ENCODE results near the gene MEGF8.

MEGF8 gene

DNA sequence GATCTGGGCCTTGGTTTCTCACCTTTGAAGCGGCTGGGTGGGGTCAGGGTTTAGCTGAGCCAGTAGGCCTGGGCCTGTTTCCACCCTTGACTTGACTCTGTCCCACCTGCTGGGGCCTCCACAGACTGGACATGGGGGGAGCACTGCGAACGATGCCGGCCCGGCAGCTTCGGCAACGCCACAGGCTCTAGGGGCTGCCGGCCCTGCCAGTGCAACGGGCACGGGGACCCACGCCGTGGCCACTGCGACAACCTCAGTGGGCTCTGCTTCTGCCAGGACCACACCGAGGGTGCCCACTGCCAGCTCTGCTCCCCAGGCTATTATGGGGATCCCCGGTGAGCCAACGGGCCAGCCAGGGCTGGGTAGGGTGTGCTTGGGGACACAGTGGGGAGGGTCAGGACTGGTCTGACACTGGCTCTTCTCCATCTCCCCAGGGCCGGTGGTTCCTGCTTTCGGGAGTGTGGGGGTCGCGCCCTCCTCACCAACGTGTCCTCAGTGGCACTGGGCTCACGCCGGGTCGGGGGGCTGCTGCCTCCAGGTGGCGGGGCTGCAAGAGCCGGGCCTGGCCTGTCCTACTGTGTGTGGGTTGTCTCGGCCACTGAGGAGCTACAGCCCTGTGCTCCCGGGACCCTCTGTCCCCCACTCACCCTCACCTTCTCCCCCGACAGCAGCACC, 28.0 kb downstream of the MEGF8 start:
- DNase-seq (ENCODE audit: low read depth), result no peak

DNA sequence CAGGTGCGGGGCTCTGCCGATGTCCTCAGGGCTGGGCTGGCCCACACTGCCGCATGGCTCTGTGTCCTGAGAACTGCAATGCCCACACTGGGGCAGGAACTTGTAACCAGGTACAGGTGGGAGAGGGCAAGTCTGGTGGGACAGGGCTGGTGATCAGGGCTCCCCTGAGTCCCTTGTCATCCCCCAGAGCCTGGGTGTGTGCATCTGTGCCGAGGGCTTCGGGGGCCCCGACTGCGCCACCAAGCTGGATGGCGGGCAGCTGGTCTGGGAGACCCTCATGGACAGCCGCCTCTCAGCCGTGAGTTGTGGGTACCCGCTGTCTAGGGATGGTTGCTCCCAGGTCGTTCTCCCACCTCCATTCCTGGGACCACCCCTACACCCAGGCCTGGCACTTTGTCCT, 30.5 kb downstream of the MEGF8 start:
- no peak for DNase-seq (ENCODE audit: low read depth)

DNA sequence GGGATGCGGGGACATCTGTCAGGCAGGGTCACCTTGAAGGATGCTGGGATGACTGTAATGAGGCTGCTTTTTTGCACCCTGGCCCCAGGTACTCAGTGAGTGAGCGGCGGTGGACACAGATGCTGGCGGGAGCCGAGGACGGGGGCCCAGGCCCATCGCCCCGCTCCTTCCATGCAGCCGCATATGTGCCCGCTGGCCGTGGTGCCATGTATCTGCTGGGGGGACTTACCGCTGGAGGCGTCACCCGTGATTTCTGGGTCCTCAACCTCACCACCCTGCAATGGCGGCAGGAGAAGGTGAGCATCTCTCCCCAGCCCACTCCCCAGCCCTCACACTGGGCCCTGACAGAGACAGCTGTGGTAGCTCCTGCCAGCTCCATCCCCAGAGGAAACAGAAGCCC, 31.3 kb downstream of the MEGF8 start:
- no peak for DNase-seq (ENCODE audit: low read depth)

DNA sequence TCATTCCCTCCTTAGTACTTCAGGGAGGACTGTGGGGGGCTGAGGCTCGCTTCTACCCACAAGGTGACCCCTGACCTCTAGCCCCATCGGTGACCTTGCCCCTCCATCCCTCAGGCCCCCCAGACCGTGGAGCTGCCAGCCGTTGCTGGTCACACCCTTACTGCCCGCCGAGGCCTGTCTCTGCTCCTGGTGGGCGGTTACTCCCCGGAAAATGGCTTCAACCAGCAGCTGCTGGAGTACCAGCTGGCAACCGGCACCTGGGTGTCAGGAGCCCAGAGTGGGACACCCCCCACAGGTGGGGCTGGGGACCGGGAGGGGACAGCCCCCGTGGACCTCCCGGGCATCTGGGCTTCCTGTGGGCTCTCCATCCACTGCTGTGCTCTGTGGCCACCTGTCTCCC, 31.9 kb downstream of the MEGF8 start:
- no peak for DNase-seq (ENCODE audit: low read depth)

DNA sequence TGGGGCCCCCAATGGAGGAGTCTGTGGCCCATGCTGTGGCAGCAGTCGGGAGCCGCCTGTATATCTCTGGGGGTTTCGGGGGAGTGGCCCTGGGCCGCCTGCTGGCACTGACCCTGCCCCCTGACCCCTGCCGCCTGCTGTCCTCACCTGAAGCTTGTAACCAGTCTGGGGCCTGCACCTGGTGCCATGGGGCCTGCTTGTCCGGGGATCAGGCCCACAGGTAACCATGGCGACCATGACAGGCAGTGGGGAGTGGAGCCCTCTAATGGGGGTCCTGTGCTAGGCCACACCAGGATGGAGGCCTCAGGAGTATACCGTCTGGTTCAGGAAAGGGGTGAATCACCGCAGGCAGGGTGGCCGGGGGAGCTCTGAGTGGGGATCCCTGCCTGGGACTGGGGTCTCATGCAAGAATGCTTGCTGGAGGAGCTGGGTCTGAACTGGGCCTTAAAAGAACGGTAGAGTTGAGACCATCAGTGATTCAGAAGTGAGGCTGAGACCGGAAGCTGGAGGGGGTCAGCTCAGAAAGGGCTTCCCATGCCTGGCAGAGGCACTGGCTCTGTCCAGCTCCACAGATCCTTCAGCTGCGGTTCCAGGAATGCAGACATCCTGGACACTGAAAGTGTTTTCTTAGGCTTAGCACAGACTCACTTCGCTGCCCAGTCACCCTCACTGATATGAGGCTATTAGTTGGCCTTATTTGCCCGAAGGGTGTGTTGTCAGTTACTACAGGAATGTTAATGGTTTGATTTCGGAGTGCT, 35.5 kb downstream of the MEGF8 start:
- no peak for DNase-seq (ENCODE audit: low read depth)

DNA sequence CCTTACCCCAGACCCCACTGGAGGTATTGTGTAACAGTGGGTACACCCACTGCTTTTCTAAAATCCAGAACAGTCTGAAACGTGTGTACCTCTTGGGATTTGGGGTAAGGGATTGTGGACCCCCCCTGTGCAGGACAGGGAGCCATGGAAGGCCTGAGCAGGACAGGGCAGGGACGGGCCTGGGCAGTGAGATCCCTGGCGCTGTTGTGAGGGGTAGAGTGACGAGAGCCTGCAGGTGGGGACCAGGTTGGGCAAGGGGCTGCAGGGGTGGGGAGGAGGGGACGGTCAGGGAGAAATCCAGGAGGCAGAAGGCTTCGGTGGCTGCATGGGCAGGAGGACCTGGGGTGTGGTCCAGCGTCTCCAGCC, 36.1 kb downstream of the MEGF8 start:
- DNase-seq (ENCODE audit: low read depth), result no peak

DNA sequence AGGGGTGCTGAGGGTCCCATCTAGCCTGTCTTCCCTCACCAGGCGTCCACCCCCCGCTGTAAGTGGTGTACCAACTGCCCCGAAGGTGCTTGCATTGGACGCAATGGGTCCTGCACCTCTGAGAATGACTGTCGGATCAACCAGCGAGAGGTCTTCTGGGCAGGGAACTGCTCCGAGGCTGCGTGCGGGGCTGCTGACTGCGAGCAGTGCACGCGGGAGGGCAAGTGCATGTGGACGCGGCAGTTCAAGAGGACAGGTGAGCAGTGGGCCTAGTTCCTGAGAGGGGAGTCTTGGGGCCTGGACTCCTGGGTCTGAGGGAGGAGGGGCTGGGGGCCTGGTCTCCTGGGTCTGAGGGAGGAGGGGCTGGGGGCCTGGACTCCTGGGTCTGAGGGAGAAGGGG, 36.9 kb downstream of the MEGF8 start:
- no peak for DNase-seq (ENCODE audit: low read depth)

DNA sequence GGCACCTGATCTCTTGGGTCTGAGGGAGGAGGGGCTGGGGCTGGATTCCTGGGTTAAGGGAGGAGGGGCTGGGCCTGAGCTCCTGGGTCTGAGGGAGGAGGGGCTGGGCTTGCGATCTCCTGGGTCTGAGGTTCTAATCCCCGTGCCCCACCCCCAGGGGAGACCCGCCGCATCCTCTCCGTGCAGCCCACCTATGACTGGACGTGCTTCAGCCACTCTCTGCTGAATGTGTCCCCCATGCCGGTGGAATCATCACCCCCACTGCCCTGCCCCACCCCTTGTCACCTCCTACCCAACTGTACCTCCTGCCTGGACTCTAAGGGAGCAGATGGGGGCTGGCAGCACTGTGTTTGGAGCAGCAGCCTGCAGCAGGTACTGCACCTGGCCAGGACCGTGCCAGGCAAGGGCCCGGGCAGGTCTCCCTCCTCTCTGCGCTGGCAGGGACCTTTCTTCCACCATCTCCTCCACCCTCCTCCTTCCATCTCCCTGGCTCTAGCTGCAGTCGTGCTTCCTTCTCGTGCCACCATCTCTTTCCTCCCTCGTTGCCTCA, 37.5 kb downstream of the MEGF8 start:
- no peak for DNase-seq (ENCODE audit: low read depth)

DNA sequence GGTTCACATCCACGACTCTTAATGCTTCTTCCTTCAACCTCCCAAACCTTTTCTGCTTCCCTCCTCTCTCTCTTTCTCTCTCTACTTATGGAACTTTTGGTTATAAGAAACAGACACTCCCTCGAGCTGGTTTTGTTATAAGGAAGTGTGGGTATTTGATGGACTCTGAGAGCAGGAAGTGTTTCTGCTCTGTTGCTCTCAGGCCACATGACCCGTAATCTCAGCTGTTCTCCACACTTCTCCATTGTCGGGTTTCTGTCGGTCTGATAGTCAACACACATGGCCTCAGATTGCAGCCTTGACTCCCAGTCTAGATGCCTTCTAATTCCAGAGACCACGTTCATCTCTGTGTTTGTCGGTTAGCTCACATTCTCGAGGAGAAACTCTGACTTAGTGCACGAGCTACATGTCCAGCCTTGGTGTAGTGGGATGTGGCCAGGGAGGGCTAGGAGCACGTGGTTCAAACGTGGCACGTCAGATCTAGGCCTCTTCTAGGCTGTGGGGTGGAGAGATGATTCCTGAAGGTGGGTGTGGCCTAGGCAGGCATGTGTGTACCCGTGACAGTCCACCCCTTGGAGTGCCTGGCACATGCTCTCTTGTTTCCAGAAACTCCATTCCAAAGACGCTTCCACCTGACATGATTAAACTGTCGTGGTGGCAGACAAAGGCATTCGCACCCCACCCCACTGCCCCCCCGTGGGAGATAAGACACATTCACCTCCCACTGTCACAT, 38.3 kb downstream of the MEGF8 start:
- no peak for DNase-seq (ENCODE audit: low read depth)

DNA sequence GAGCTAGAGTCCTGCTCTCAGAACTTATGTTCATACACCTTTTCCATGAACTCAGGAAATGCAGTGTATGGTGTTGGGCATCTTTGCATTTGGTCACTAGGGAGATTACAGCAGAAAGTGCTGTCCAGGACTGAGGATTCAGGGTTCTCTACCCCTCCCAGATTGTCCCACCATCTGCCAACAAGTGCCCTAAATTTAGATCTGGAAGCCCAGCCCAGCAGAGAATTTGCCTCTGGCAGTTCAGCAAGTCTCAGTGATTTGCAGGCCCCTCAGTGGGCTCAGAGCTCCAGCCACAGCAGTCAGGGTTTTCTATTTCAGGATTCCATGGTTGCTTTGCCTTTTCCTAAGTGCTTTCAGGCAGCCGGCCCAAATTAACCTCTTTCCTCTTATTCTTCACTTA, 41.2 kb downstream of the MEGF8 start:
- DNase-seq (ENCODE audit: low read depth), result no peak

DNA sequence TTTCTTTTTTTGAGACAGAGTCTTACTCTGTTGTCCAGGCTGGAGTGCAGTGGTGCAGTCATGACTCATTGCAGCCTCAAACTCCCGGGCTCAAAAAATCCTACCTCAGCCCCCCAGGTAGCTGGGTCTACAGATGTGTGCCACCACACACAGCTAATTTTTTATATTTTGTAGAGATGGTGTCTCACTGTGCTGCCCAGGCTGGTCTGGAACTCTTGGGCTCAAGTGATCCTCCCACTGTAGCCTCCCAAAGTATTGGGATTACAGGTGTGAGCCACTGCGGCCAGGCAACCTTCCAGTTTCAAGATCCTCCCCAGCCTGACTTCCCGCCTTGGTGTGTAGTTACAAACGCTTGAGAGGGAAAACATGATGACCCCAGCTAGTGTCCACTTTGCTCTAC, 42.5 kb downstream of the MEGF8 start:
- no peak for DNase-seq (ENCODE audit: low read depth)

DNA sequence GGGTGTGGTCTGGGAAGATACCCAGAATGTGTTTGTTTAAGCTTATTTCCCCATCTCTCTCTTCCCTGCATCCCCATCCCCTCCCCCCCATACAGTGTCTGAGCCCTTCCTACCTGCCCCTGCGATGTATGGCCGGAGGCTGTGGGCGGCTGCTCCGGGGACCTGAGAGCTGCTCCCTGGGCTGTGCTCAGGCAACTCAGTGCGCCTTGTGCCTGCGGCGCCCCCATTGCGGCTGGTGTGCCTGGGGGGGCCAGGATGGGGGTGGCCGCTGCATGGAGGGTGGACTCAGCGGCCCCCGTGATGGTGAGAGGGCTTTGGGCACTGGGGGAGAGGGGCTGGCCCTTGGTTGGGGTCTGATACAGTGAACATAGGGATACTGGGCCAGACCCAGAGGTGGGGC, 42.9 kb downstream of the MEGF8 start:
- DNase-seq (ENCODE audit: low read depth), result no peak

DNA sequence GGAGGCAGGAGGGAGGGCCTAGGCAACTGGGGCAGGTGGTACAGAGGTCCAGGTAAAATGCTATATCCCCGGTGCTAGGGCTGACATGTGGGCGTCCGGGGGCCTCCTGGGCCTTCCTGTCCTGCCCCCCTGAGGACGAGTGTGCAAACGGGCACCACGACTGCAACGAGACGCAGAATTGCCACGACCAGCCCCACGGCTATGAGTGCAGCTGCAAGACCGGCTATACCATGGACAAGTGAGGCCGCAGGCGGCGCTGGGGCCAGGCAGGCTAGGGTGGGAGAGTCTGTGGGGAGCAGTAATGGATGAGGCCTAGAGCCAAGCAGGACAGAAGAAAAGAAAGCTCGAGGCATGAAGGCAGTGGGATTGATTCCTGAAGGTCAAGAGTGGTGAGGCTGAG, 43.3 kb downstream of the MEGF8 start:
- DNase-seq (ENCODE audit: low read depth), result no peak

DNA sequence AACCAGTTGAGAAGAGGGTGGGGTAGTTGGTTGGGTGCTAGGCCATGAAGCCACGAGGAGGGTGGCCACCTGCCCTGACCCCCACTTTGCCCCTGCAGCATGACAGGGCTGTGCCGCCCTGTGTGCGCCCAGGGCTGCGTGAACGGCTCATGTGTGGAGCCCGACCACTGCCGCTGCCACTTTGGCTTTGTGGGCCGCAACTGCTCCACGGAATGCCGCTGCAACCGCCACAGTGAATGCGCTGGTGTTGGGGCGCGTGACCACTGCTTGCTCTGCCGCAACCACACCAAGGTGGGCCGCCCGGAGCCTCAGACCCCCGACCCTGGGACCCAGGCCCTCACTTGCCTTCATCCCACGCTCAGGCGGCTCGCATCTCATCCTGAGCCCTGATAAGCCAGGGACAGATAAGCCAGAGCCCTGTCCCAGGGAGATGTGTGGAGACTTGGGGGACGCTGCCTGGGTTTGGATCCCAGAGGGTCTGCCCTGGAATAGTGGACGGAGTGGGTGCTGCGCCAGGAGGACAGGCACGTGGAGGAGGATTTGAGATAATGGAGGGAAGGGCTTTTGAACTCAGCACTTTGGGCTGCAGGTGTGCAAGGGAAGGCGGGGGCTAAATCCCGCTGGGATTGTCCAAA, 44.1 kb downstream of the MEGF8 start:
- no peak for DNase-seq (ENCODE audit: low read depth)

DNA sequence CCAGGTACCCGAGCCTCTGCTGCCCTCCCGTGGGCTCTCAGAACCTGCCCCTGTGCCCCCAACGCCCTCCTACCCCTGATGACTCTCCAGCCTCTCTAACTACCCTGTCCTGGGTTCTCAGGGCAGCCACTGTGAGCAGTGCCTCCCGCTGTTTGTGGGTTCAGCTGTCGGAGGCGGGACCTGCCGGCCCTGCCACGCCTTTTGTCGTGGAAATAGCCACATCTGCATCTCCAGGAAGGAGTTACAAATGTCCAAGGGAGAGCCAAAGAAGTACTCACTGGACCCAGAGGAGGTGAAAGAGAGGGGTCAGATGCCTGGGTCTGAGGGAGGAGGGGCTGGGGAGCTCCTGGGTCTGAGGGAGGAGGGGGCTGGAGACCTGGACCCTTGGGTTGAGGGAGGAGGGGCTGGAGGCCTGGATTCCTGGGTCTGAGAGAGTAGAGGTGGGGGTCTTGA, 44.7 kb downstream of the MEGF8 start:
- DNase-seq (ENCODE audit: low read depth), result no peak

DNA sequence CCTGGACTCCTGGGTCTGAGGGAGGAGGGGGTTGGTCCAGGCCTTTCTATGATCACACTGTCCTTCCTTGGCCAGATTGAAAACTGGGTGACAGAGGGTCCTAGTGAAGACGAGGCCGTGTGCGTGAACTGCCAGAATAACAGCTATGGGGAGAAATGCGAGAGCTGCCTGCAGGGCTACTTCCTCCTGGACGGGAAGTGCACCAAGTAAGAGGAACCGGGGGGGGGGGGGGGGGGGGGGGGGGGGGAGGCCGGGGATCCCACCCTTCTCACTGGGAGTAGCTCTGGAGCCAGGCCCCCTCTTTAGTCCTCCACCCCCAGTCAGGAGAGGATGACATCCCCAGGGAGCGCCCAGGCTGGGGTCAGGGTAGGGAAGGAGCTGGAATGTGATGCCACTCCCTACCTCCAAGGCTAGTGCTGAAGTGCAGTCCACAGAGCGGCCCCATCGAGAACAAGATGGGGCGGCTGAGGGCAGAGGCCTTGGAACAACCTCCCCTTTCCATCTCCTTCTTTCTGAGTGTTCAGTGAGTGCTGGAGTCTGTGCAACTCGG, 45.3 kb downstream of the MEGF8 start:
- no peak for DNase-seq (ENCODE audit: low read depth)

DNA sequence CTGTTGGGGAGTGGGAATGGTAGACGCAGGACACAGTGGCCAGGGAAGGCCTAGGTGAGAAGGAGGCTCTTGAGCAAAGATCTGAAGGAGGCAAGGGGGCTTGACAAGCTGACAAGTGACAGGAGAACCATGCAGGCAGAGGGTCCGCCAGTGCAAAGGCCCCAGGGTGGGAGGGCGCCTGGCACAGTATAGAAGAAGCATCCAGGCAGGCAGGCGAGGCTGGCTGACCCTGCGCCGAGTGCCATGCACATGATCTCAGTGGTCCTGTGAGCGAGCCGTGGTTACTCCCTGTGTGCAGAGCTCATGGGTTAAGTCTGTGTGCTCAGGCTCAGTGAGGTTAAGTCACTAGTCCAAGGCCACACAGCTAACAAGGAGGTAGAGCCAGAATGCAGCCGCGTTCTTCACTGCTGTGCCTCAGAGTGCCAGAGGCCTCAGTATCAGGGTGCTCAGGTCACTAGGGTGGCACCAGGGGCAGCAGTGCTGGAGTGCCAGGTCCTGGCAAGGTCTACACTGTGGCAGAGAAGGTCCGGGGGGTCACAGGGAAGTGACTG, 49.5 kb downstream of the MEGF8 start:
- no peak for DNase-seq (ENCODE audit: low read depth)

DNA sequence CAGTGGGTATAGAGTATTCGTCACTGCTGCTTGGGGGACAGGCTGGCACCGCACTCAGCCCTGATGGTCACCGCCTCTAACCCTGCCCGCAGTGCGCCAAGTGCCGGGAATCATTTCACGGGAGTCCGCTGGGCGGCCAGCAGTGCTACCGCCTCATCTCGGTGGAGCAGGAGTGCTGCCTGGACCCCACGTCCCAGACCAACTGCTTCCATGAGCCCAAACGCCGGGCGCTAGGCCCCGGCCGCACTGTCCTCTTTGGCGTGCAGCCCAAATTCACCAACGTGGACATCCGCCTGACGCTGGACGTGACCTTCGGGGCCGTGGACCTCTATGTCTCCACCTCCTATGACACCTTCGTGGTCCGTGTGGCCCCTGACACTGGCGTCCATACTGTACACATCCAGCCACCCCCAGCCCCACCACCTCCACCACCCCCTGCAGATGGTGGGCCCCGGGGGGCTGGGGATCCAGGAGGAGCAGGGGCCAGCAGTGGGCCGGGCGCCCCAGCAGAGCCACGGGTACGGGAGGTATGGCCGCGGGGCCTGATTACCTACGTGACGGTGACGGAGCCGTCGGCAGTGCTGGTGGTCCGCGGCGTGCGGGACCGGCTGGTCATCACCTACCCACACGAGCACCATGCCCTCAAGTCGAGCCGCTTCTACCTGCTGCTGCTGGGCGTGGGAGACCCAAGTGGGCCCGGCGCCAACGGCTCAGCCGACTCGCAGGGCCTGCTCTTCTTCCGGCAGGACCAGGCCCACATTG, 50.2 kb downstream of the MEGF8 start:
- DNase-seq (ENCODE audit: low read depth), result no peak

DNA sequence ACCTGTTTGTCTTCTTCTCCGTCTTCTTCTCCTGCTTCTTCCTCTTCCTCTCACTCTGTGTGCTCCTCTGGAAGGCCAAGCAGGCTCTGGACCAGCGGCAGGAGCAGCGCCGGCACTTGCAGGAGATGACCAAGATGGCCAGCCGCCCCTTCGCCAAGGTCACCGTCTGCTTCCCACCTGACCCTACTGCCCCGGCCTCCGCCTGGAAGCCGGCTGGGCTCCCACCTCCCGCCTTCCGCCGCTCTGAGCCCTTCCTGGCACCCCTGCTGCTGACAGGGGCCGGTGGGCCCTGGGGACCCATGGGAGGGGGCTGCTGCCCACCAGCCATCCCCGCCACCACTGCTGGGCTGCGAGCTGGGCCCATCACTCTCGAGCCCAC, 50.7 kb downstream of the MEGF8 start:
- DNase-seq (ENCODE audit: low read depth), result no peak

DNA sequence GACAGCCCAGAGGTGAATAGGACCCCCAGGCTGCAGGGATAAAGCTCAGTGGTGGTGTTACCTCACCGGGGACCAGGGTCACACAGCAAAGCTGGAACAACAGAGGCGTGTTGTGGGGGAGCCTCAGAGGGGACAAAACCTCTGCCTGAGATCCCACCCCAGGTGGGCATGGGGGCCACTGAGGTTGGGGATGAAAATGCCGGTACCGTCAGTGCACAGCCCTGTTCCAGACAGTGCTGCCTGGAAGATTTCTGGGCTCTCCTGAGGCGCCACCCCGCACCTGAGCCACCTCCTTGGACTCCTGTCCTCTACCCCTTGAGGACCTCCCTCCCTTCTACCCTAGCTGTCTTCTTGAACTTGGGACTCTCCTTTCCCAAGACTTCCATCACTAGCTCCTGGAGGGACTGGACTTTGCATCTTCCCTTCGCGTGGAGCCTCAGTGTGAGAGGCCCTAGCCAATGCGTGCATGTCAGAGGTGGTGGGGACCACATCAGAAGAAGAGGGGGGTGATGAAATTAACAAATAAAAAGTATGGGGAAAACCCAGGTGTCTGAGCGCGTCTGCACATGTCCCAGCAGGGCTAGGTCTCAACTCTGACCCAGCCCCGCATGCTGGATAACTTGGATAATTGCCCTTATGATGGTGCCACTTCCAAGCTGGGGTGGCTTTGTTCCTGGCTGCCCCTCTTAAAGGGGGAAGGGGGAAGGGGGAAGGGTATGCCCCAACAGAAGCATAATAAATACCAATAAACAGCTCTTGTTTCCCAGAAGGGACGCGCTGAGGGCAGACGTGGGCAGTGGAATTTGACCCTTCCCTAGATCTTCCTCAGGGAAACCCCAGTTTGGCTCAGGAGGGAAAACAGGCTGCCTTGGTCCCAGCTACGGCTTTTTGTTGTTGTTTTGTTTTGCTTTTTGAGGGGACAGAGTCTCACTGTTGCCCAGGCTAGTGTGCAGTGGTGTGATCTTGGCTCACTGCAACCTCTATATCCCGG, 53.1 kb downstream of the MEGF8 start:
- no peak for DNase-seq (ENCODE audit: low read depth)
